IPS-18a (cell line): ENCODE data around the gene PES1.
"Not testable (repeated sequence)": the region's sequence is repeated elsewhere in the genome, so short reads cannot be mapped to it uniquely, and the experiment has no call there.

ENCODE experiments used
- H3K27ac ChIP-seq: one replicate; pipeline ENCODE4 v1.5.1; 2013; ENCODE audit warnings: low read length
- H3K27me3 ChIP-seq: one replicate; pipeline ENCODE4 v1.6.1; 2013; ENCODE audit warnings: mild to moderate bottlenecking, low read length; ENCODE audit not compliant: control insufficient read depth, insufficient read depth
- H3K36me3 ChIP-seq: one replicate; pipeline ENCODE4 v1.6.1; 2013; ENCODE audit warnings: low read depth, low read length; ENCODE audit not compliant: control insufficient read depth
- H3K4me1 ChIP-seq: one replicate; pipeline ENCODE4 v1.6.1; 2013; ENCODE audit warnings: low read depth, low read length; ENCODE audit not compliant: control insufficient read depth
- H3K4me3 ChIP-seq: one replicate; pipeline ENCODE4 v1.5.1; 2013; ENCODE audit warnings: low read length
- H3K9ac ChIP-seq: one replicate; pipeline ENCODE4 v1.6.1; 2013; ENCODE audit warnings: mild to moderate bottlenecking, low read length, moderate library complexity
- H3K9me3 ChIP-seq: one replicate; pipeline ENCODE4 v1.6.1; 2013; ENCODE audit warnings: low read depth, low read length; ENCODE audit not compliant: control insufficient read depth

PES1 gene

DNA sequence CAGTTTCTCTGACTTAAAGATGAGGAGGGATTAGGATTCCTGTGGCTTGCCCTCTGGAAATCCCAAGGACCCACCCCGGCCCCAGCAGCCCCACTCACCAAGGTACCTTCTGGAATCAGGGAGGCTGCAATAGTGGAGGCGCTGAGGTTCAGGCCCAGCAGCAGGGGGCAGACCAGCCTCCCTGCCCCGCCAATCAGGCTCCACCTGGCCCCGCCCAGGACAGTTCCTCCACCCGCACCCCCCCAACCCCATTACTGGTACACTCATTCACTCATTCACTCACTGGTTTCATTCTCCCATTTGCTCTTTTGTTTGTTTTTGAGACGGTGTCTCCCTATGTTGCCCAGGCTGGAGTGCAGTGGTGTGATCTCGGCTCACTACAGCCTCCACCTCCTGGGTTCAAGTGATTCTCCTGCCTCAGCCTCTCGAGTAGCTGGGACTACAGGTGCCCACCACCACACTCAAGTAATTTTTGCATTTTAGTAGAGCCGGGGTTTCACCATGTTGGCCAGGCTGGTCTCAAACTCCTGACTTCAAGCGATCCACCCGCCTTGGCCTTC, 31.0 kb downstream of the PES1 start:
- H3K36me3 ChIP-seq, H3K9ac ChIP-seq, H3K4me3 ChIP-seq, H3K9me3 ChIP-seq, H3K27me3 ChIP-seq, H3K27ac ChIP-seq: not testable (repeated sequence)
- peaks cover 13% of the 10 kb centered on the region for H3K4me1 ChIP-seq

DNA sequence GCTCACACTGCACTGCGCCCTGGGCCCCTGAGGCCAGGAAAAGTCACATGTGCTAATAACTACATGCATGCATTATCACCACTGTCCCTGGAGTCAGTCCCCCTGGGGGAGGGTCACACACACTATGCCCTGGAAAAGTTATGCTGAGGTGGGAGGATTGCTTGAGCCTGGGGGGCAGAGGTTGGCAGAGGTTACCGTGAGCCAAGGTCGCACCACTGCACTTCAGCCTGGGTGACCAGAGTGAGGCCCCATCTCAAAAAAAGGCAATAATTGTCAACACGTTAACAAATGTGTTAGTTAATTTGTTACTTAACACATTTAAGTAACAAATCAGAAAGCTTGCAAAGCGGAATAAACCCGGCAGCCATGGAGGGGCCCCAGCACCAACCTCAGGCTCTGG, 31.8 kb downstream of the PES1 start:
- peaks cover 13% of the 10 kb centered on the region for H3K4me1 ChIP-seq
- no peak overlapping the region for H3K27ac ChIP-seq
- H3K9ac ChIP-seq, result no peak overlapping the region
- H3K9me3 ChIP-seq, result no peaks in the 10 kb centered on the region
- no peaks in the 10 kb centered on the region for H3K27me3 ChIP-seq
- no peaks in the 10 kb centered on the region for H3K36me3 ChIP-seq
- H3K4me3 ChIP-seq, result no peak overlapping the region

- Histone ChIP-seq H3K4me1 (peaks cover 7% of the 10 kb centered on the region), H3K27ac (no peak overlapping the region), H3K9ac (no peak overlapping the region), H3K27me3 (no peaks in the 10 kb centered on the region), H3K36me3 (no peaks in the 10 kb centered on the region), H3K4me3 (no peak overlapping the region), H3K9me3 (no peaks in the 10 kb centered on the region)
These were observed 34.5 kb downstream of the PES1 start for GRCh38 chr22:30557243-30557642.

DNA sequence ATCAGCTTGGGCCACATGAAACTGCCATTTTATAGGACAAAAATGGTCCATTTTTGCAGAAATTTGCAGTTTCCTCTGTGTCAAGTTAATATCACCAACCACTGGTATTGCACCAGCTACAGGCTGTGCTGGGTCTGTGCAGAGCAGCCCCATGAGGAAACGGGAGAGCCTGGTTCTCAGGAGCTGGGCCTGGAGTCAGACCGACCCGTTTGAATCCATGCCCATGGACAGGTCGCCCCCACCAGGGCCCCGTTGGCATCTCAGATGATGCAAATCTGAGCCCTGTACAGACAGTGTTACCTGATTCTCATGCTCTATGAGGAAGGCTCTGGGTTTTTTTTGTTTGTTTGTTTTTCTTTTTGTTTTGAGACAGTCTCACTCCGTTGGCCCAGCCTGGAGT, 35.3 kb downstream of the PES1 start:
- Histone ChIP-seq H3K4me1 (peaks cover 7% of the 10 kb centered on the region), H3K27me3 (no peaks in the 10 kb centered on the region), H3K4me3 (no peak overlapping the region), H3K27ac (no peak overlapping the region), H3K36me3 (no peaks in the 10 kb centered on the region), H3K9me3 (no peaks in the 10 kb centered on the region), H3K9ac (no peak overlapping the region)

DNA sequence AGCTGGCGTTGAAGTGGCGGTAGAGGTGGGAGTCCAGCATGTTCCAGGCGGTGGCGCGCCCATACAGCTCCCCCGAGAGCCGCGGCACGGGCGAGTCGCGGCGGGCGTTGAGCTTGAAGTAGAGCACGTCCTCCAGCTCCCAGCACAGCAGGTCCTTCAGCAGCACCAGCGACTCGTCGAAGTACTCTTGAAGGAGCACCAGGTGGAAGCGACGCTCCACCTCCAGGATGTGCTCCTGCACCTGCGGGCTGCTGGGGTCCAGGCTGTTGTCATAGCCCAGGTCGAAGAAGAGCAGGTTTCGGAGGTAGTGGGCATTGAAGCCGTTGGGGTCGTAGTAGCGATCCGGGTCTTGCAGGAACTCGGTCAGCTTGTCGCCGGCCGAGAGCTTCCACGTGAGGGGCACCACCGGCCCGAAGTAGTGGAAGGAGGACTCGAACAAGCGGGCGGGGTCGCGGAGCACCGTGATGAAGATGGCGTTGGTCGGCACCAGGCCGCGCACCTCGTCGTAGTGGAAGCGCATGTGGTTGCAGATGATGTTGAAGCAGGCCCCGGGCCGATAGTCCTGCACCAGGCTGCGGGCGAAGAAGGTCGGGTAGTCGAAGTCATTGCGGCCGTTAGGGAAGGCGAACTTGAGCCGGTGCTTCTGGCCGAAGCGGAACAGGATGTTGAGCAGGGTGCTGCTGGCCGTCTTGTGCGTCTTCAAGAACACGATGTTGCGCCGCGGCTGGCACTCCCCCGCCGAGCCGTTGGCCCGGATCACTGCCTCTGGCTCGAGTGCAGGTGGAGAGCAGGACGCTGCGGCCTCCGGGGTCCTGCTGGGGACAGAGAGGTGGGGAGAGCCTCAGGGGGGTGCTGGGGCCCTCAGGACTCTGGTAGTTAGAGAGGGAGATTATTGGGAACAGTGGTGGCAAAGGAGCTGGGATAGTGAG, 36.2 kb downstream of the PES1 start:
- Histone ChIP-seq H3K9me3 (no peaks in the 10 kb centered on the region), H3K4me3 (no peak overlapping the region)

DNA sequence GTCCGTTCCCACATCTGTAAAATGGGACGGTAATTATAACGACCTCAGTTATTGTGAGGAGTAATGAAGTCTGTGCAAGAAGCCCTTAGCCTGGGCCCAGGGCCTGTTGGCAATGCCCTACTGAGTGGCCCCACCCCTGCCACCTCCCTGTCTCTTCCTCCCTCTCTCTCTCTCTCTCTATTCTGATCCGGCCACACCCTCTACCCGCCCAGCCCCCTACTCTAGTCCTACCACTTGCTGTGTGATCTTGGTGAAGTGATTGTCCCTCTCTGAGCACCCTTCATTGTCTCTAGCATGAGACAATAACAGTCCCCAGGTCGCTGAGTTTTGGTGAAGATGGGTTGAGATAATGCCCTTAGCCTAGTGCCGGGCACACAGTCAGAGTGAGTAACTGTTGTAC, 37.7 kb downstream of the PES1 start:
- no peak overlapping the region for H3K4me3 ChIP-seq
- H3K27me3 ChIP-seq, result no peaks in the 10 kb centered on the region
- no peaks in the 10 kb centered on the region for H3K9me3 ChIP-seq
- no peak overlapping the region for H3K27ac ChIP-seq
- no peaks in the 10 kb centered on the region for H3K4me1 ChIP-seq
- H3K36me3 ChIP-seq, result no peaks in the 10 kb centered on the region
- H3K9ac ChIP-seq, result no peak overlapping the region

More for the DNA sequence above, 36.2 kb downstream of the PES1 start:
- Histone ChIP-seq H3K4me1 (peaks cover 3% of the 10 kb centered on the region), H3K27ac (no peak overlapping the region), H3K27me3 (no peaks in the 10 kb centered on the region), H3K9ac (no peak overlapping the region), H3K36me3 (no peaks in the 10 kb centered on the region)

- Histone ChIP-seq H3K27ac (no peak overlapping the region), H3K9ac (no peak overlapping the region), H3K27me3 (no peaks in the 10 kb centered on the region), H3K4me3 (no peak overlapping the region), H3K4me1 (no peaks in the 10 kb centered on the region), H3K36me3 (no peaks in the 10 kb centered on the region), H3K9me3 (no peaks in the 10 kb centered on the region)
These were observed 39.0 kb downstream of the PES1 start for GRCh38 chr22:30552719-30553118.

GRCh38 chr22:30551813-30552212, 39.9 kb downstream of the PES1 start:
- H3K36me3 ChIP-seq, H3K27me3 ChIP-seq, H3K27ac ChIP-seq, H3K9ac ChIP-seq, H3K9me3 ChIP-seq, H3K4me1 ChIP-seq, H3K4me3 ChIP-seq: not testable (repeated sequence)

DNA sequence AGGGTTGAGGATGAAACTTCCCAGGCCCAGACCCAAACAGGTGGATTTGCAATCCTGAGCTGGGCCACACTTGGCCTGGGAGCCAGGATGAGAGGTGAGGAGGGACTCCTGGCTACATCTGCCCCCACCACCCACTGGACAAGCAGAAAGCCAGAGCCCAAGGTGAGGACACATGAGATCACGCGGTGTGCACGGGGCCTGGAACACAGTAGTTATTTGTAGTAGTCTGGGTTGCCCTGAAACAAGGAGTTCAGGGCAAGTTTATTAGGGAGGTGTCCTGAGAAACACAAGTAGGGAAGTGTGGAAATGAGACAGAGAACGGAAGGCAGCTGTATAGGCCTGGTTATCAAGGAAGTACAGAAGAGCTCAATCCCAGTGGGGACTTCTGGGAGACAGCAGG, 44.5 kb downstream of the PES1 start:
- peaks cover 14% of the 10 kb centered on the region for H3K27me3 ChIP-seq

DNA sequence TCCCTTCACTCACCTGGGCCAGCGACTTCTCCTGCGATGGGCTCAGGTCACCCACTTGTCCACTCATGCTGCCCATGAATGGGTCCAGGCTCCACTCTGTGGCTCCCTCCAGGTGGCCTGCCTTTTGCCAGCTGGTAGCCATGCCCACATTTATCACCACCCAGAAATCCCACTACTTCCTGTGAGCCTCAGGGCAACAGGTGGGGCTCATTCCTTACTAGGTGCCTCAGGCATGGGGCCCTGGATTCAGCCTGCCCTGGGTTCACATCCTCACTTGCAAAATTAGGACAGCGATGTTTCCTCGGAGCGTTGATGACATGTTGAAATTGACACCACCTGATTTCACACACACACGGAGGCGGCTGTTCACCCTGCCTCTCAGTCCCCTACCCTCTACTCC, 45.1 kb downstream of the PES1 start, which contains the start of gene SEC14L6:
Gene SEC14L6 (minus strand): TSS at position 126 of the 400 bp plus-strand sequence. CDS start 59 bp downstream, at position 67.
- Histone ChIP-seq H3K4me1 (no peaks in the 10 kb centered on the region), H3K27ac (no peak within 1 kb of the TSS), H3K9me3 (no peaks in the 10 kb centered on the region), H3K36me3 (no peaks in the 10 kb centered on the region), H3K9ac (no peak within 1 kb of the TSS), H3K27me3 (peaks cover 17% of the 10 kb centered on the region), H3K4me3 (no peak within 1 kb of the TSS)

More for the DNA sequence above, 44.5 kb downstream of the PES1 start:
- Histone ChIP-seq H3K4me3 (no peak overlapping the region), H3K4me1 (no peaks in the 10 kb centered on the region), H3K9ac (no peak overlapping the region), H3K9me3 (no peaks in the 10 kb centered on the region), H3K36me3 (no peaks in the 10 kb centered on the region), H3K27ac (no peak overlapping the region)

- Histone ChIP-seq H3K4me3 (peak overlapping the region; percentile 53), H3K4me1 (no peaks in the 10 kb centered on the region), H3K36me3 (no peaks in the 10 kb centered on the region), H3K27ac (no peak overlapping the region), H3K9ac (peak overlapping the region; percentile 9), H3K27me3 (peaks cover 22% of the 10 kb centered on the region), H3K9me3 (no peaks in the 10 kb centered on the region)
These were observed 48.9 kb downstream of the PES1 start for GRCh38 chr22:30542811-30543188.
